Sigmoid colon (tissue), 7 donors: Measurements from ENCODE around the gene TNFAIP8. TPM values are rescaled to one million over a fixed set of nuclear protein-coding genes. Genes with fewer than 3 reads are reported as not detected.
A peak's percentile ranks its signal among the peaks of the same experiment; 100 is the strongest.

Source experiments
- DNase-seq: peaks from one replicate; pipeline ENCODE4 v3.0.0-alpha.2; 2019
- H3K27ac ChIP-seq, 4 donors: fragments of 200-600 bp; sonication (generic); one replicate each; pipeline ENCODE4 v1.5.1; 2016 to 2019; ENCODE audit warnings: mild to moderate bottlenecking in 1 of 4
- H3K27me3 ChIP-seq, 3 donors: fragments of 200-600 bp; sonication (generic); one replicate each; pipeline ENCODE4 v1.5.1; 2019; ENCODE audit warnings: mild to moderate bottlenecking in 1 of 3
- H3K36me3 ChIP-seq, 4 donors: fragments of 200-600 bp; sonication (generic); one replicate each; pipeline ENCODE4 v1.5.1; 2016 to 2019
- H3K4me1 ChIP-seq, 4 donors: fragments of 200-600 bp; sonication (generic); one replicate each; pipeline ENCODE4 v1.5.1; 2017 to 2019
- H3K4me3 ChIP-seq, 4 donors: fragments of 200-600 bp; sonication (generic); one replicate each; pipeline ENCODE4 v1.5.1; 2017 to 2019; ENCODE audit warnings: mild to moderate bottlenecking in 2 of 4, moderate library complexity in 1 of 4
- H3K9me3 ChIP-seq, 4 donors: fragments of 200-600 bp in 3 of 4; sonication (generic) in 3 of 4; one replicate each; pipeline versions ENCODE4 v1.5.1 to v1.6.1; 2013 to 2019
- EP300 ChIP-seq, 4 donors: sonication (generic); formaldehyde crosslinking; IDR thresholded peaks; one replicate each; pipeline ENCODE4 v1.6.1; 2017; ENCODE audit warnings: antibody characterized with exemption in 4 of 4
- POLR2A ChIP-seq, 2 donors: fragments of 450-650 bp; IDR thresholded peaks; one replicate each; pipeline ENCODE4 v1.6.1; 2016; ENCODE audit warnings: antibody characterized with exemption in 2 of 2, mild to moderate bottlenecking in 2 of 2, moderate library complexity in 2 of 2
- POLR2AphosphoS5 ChIP-seq, 4 donors: sonication (generic); formaldehyde crosslinking; IDR thresholded peaks; one replicate each; pipeline ENCODE4 v1.6.1; 2017; ENCODE audit warnings: antibody characterized with exemption in 4 of 4
- WGBS, 2 donors: extraction: QIAGEN DNeasy Blood & Tissue Kit; methylation state at CpG; one replicate each; pipeline ENCODE4 v1.1.7; 2013; 5-methylcytosine and 5-hydroxymethylcytosine counted together
- intact Hi-C: fragments of 100-400 bp; cut with DNase I; formaldehyde crosslinking; loops from one replicate; pipeline ENCODE4 v1.15.1; 2023
- polyA plus RNA-seq, 3 donors: library from polyadenylated mRNA; stranded (reverse); fragments of 200-250 nt; gene quantifications; one replicate each; pipeline ENCODE4 v1.2.3, GENCODE V29; 2013
- total RNA-seq, 4 donors: library from RNA; depleted of rRNA; stranded (reverse); fragments of >200 nt; gene quantifications; one replicate each; pipeline ENCODE4 v1.1.0, GENCODE V29; 2016
- TF ChIP-seq, protein P1 (sequence below), 4 experiments: fragments of 450-650 bp in 3 of 4; fragments of 200-600 bp in 1 of 4; IDR thresholded peaks; one replicate each; pipeline ENCODE4 v1.5.1; 2016 to 2019; ENCODE audit warnings: antibody characterized with exemption in 4 of 4, mild to moderate bottlenecking in 3 of 4, moderate library complexity in 2 of 4
- donor health status: healthy with polysubstance abuse.
- donor health status: Bipolar disorder and iron deficiency.
- donor health status: healthy.

TNFAIP8 gene
- total and polyA plus RNA-seq, 7 donors = 6.9 to 55.8 (median 14.8) TPM

GRCh38 chr5:119389288-119390030 is 33.6 kb downstream of the TNFAIP8 start:
- TF ChIP-seq, protein P1, sequence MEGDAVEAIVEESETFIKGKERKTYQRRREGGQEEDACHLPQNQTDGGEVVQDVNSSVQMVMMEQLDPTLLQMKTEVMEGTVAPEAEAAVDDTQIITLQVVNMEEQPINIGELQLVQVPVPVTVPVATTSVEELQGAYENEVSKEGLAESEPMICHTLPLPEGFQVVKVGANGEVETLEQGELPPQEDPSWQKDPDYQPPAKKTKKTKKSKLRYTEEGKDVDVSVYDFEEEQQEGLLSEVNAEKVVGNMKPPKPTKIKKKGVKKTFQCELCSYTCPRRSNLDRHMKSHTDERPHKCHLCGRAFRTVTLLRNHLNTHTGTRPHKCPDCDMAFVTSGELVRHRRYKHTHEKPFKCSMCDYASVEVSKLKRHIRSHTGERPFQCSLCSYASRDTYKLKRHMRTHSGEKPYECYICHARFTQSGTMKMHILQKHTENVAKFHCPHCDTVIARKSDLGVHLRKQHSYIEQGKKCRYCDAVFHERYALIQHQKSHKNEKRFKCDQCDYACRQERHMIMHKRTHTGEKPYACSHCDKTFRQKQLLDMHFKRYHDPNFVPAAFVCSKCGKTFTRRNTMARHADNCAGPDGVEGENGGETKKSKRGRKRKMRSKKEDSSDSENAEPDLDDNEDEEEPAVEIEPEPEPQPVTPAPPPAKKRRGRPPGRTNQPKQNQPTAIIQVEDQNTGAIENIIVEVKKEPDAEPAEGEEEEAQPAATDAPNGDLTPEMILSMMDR (IDR thresholded peaks at IDR 0.05) = peak in 1 of 4 experiments; percentile 5
- no peak for TF ChIP-seq POLR2A (IDR thresholded peaks at IDR 0.05)
- peak; percentile 44 to 92 (median 85) for TF ChIP-seq POLR2AphosphoS5 (IDR thresholded peaks at IDR 0.05)
- Histone ChIP-seq H3K9me3 (no peaks in the 10 kb centered on the region), H3K36me3 (no peaks in the 10 kb centered on the region), H3K27ac (peak overlapping the region; percentile 3 to 64 (median 36)), H3K4me1 (peaks cover 0 to 48% (median 29%) of the 10 kb centered on the region in 4 donors), H3K27me3 (no peaks in the 10 kb centered on the region), H3K4me3 (no peak overlapping the region)
- WGBS, 2 donors = 66 to 86% methylated on average over 3 of the region's 3 CpGs
- DNase-seq = no peak
- intact Hi-C loops = no loop called here

DNA sequence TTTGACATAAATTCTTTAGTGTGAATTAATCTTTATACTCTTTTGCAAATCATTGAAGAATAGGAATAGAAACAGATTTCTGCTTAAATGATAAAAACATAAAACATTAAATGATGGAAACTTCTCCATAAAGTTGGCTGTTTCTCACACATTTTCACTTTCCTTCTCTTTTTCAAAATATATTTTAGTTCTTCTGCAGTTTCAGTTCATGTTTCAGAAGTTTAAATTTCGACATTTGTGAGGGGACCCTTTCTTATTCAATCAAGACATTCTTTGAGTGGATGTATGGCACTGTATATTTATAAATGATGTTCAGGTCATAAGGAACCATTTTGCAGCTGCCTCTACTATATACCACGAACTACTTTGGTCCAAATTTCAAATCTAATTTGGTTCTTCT is 34.6 kb downstream of the TNFAIP8 start:
- 70 to 81% methylated on average over 2 of the region's 2 CpGs for WGBS, 2 donors
- no peaks in the 10 kb centered on the region for H3K9me3 ChIP-seq
- intact Hi-C loops = no loop called here
- TF ChIP-seq EP300 (IDR thresholded peaks at IDR 0.05) = no peak
- no peak for TF ChIP-seq POLR2A (IDR thresholded peaks at IDR 0.05)
- TF ChIP-seq POLR2AphosphoS5 (IDR thresholded peaks at IDR 0.05) = no peak
- TF ChIP-seq, protein P1 (IDR thresholded peaks at IDR 0.05) = no peak
- no peaks in the 10 kb centered on the region for H3K27me3 ChIP-seq
- H3K4me3 ChIP-seq = no peak overlapping the region
- H3K36me3 ChIP-seq = no peaks in the 10 kb centered on the region
- peaks cover 0 to 41% (median 29%) of the 10 kb centered on the region in 4 donors for H3K4me1 ChIP-seq
- no peak for DNase-seq
- no peak overlapping the region for H3K27ac ChIP-seq

- Histone ChIP-seq H3K27ac (no peak overlapping the region), H3K4me1 (peaks cover 0 to 24% (median 19%) of the 10 kb centered on the region in 4 donors), H3K9me3 (no peaks in the 10 kb centered on the region), H3K4me3 (no peak overlapping the region), H3K27me3 (no peaks in the 10 kb centered on the region), H3K36me3 (no peaks in the 10 kb centered on the region)
- intact Hi-C loops = no loop called here
- DNase-seq = no peak
- 65 to 85% methylated on average over 3 of the region's 3 CpGs for WGBS, 2 donors
- TF ChIP-seq POLR2AphosphoS5 (IDR thresholded peaks at IDR 0.05) (no peak), POLR2A (IDR thresholded peaks at IDR 0.05) (no peak), EP300 (IDR thresholded peaks at IDR 0.05) (no peak)
- TF ChIP-seq, protein P1 (IDR thresholded peaks at IDR 0.05) = no peak
These were observed 37.4 kb downstream of the TNFAIP8 start for GRCh38 chr5:119393201-119393691.

GRCh38 chr5:119393746-119394145 is 37.9 kb downstream of the TNFAIP8 start:
- WGBS, 2 donors = 77 to 89% methylated on average over 1 of the region's 1 CpG
- intact Hi-C loops = no loop called here
- DNase-seq = no peak
- no peak for TF ChIP-seq EP300 (IDR thresholded peaks at IDR 0.05)
- no peak for TF ChIP-seq POLR2A (IDR thresholded peaks at IDR 0.05)
- no peak for TF ChIP-seq POLR2AphosphoS5 (IDR thresholded peaks at IDR 0.05)
- TF ChIP-seq, protein P1 (IDR thresholded peaks at IDR 0.05) = no peak
- H3K36me3 ChIP-seq = no peaks in the 10 kb centered on the region
- no peak overlapping the region for H3K27ac ChIP-seq
- H3K27me3 ChIP-seq = no peaks in the 10 kb centered on the region
- peaks cover 0 to 21% (median 15%) of the 10 kb centered on the region in 4 donors for H3K4me1 ChIP-seq
- no peak overlapping the region for H3K4me3 ChIP-seq
- H3K9me3 ChIP-seq = no peaks in the 10 kb centered on the region
